Measurements from ENCODE around the gene SPEF1. TPM values are rescaled to one million over a fixed set of nuclear protein-coding genes. Genes with fewer than 3 reads are reported as not detected.

The SPEF1 gene
- polyA plus RNA-seq, 3 donors: 1.3 to 2.5 (median 2.0) TPM

GRCh38 chr20:3739926-3740451 is 41.3 kb downstream of the SPEF1 start:
- DNase-seq (ENCODE audit: extremely low read depth in 1 of 11, low read depth in 9 of 11, low spot score in 4 of 11): no peak

GRCh38 chr20:3739054-3739925 is 42.0 kb downstream of the SPEF1 start:
- DNase-seq (ENCODE audit: extremely low read depth in 1 of 11, low read depth in 9 of 11, low spot score in 4 of 11): no peak

GRCh38 chr20:3738111-3739053 is 42.9 kb downstream of the SPEF1 start:
- DNase-seq (ENCODE audit: extremely low read depth in 1 of 11, low read depth in 9 of 11, low spot score in 4 of 11): no peak

- DNase-seq (ENCODE audit: extremely low read depth in 1 of 11, low read depth in 9 of 11, low spot score in 4 of 11): no peak
Measured at GRCh38 chr20:3735768-3736167, 45.5 kb downstream of the SPEF1 start.

GRCh38 chr20:3734111-3734843 is 47.0 kb downstream of the SPEF1 start:
- DNase-seq (ENCODE audit: extremely low read depth in 1 of 11, low read depth in 9 of 11, low spot score in 4 of 11): no peak

GRCh38 chr20:3733119-3733995 is 47.9 kb downstream of the SPEF1 start:
- DNase-seq (ENCODE audit: extremely low read depth in 1 of 11, low read depth in 9 of 11, low spot score in 4 of 11): no peak

- DNase-seq (ENCODE audit: extremely low read depth in 1 of 11, low read depth in 9 of 11, low spot score in 4 of 11): peak in 5 of 11 donors; percentile 55 to 66 (median 59)
Measured at GRCh38 chr20:3732327-3733118, 48.7 kb downstream of the SPEF1 start, which contains the start of gene HSPA12B. Gene HSPA12B, plus strand, starts transcription at chr20:3732685. Its CDS starts 5,990 bp downstream, at chr20:3738675.

- no peak for DNase-seq (ENCODE audit: extremely low read depth in 1 of 11, low read depth in 9 of 11, low spot score in 4 of 11)
Measured at GRCh38 chr20:3731944-3732326, 49.3 kb downstream of the SPEF1 start.

- no peak for DNase-seq (ENCODE audit: extremely low read depth in 1 of 11, low read depth in 9 of 11, low spot score in 4 of 11)
Measured at GRCh38 chr20:3730803-3731672, 50.2 kb downstream of the SPEF1 start.

GRCh38 chr20:3729811-3730540 is 51.3 kb downstream of the SPEF1 start:
- DNase-seq (ENCODE audit: extremely low read depth in 1 of 11, low read depth in 9 of 11, low spot score in 4 of 11): no peak

GRCh38 chr20:3729378-3729777 is 51.9 kb downstream of the SPEF1 start:
- DNase-seq (ENCODE audit: extremely low read depth in 1 of 11, low read depth in 9 of 11, low spot score in 4 of 11): no peak

- DNase-seq (ENCODE audit: extremely low read depth in 1 of 11, low read depth in 9 of 11, low spot score in 4 of 11): no peak
Measured at GRCh38 chr20:3728876-3729275, 52.4 kb downstream of the SPEF1 start.

- DNase-seq (ENCODE audit: extremely low read depth in 1 of 11, low read depth in 9 of 11, low spot score in 4 of 11): no peak
Measured at GRCh38 chr20:3728354-3728753, 52.9 kb downstream of the SPEF1 start.

Data from renal cortex interstitium (tissue), 11 donors.